Left kidney (tissue), 2 donors: Measurements from ENCODE around the gene GNB5. TPM values are rescaled to one million over a fixed set of nuclear protein-coding genes. Genes with fewer than 3 reads are reported as not detected.
A peak's percentile ranks its signal among the peaks of the same experiment; 100 is the strongest.
"Not testable (repeated sequence)": the region's sequence is repeated elsewhere in the genome, so short reads cannot be mapped to it uniquely, and the experiment has no call there.

Source experiments
- DNase-seq: peaks from one replicate; pipeline ENCODE4 v3.0.0-alpha.2; 2013
- polyA plus RNA-seq: library from polyadenylated mRNA; unstranded; fragments of 120-200 nt; gene quantifications from one replicate; pipeline ENCODE4 v1.2.1, GENCODE V29; 2013; ENCODE audit not compliant: insufficient read length

GNB5 gene
- polyA plus RNA-seq, 1 donor = 16.9 TPM

- DNase-seq = no peak
These were observed 97.4 kb downstream of the GNB5 start for GRCh38 chr15:52093539-52094510.

- no peak for DNase-seq
These were observed 98.0 kb downstream of the GNB5 start for GRCh38 chr15:52093167-52093538.

- DNase-seq = no peak
These were observed 101.0 kb downstream of the GNB5 start for GRCh38 chr15:52090193-52090592.

- no peak for DNase-seq
These were observed 105.0 kb downstream of the GNB5 start for GRCh38 chr15:52086011-52086786.

GRCh38 chr15:52085299-52085698, 105.9 kb downstream of the GNB5 start:
- no peak for DNase-seq

- DNase-seq = no peak
These were observed 107.6 kb downstream of the GNB5 start for GRCh38 chr15:52083603-52084002.

- not testable (repeated sequence) for DNase-seq
These were observed 108.2 kb downstream of the GNB5 start for GRCh38 chr15:52083037-52083359.

GRCh38 chr15:52082197-52083036, 108.8 kb downstream of the GNB5 start:
- DNase-seq = no peak

- DNase-seq = no peak
These were observed 110.3 kb downstream of the GNB5 start for GRCh38 chr15:52080706-52081392.

GRCh38 chr15:52080031-52080430, 111.2 kb downstream of the GNB5 start:
- DNase-seq = no peak

GRCh38 chr15:52078876-52079700, 112.1 kb downstream of the GNB5 start:
- DNase-seq = peak; percentile 50

- no peak for DNase-seq
These were observed 112.9 kb downstream of the GNB5 start for GRCh38 chr15:52078197-52078875.

- DNase-seq = no peak
These were observed 114.1 kb downstream of the GNB5 start for GRCh38 chr15:52076889-52077781.

GRCh38 chr15:52071570-52071969, 119.6 kb downstream of the GNB5 start:
- no peak for DNase-seq

- DNase-seq = no peak
These were observed 121.6 kb downstream of the GNB5 start for GRCh38 chr15:52069559-52069958.

GRCh38 chr15:52068004-52068615, 123.1 kb downstream of the GNB5 start:
- no peak for DNase-seq

- no peak for DNase-seq
These were observed 123.7 kb downstream of the GNB5 start for GRCh38 chr15:52067545-52067926.

- no peak for DNase-seq
These were observed 124.2 kb downstream of the GNB5 start for GRCh38 chr15:52066842-52067544.
